Activated CD8-positive, alpha-beta T cell treated with anti-CD3 and anti-CD28 coated beads for 36 hours (primary cell): Measurements from ENCODE around the gene REXO1. TPM values are rescaled to one million over a fixed set of nuclear protein-coding genes. Genes with fewer than 3 reads are reported as not detected.

ENCODE experiments used
- ATAC-seq: fragments of 200-7000 bp; cut with Tn5 transposase; one replicate; pipeline ENCODE4 v1.10.0; 2021; ENCODE audit warnings: mild to moderate bottlenecking, moderate library complexity
- CTCF ChIA-PET: fragments of 350-600 bp; sonication (Branson Sonifier 250); formaldehyde crosslinking; loops from one replicate; lab custom pipeline; 2021; ENCODE audit warnings: antibody characterized with exemption; lab: Charles Lee
- POLR2A ChIA-PET: fragments of 350-600 bp; sonication (Branson Sonifier 250); formaldehyde crosslinking; loops from one replicate; lab custom pipeline; 2021; ENCODE audit warnings: antibody characterized with exemption; lab: Charles Lee
- DNase-seq: peaks from one replicate; pipeline ENCODE4 v3.0.0-alpha.2; 2020
- H3K27ac Mint-ChIP-seq: one replicate; pipeline ENCODE4 v1.8.0; 2021; ENCODE audit warnings: mild to moderate bottlenecking, mixed read lengths
- H3K27me3 Mint-ChIP-seq: one replicate; pipeline ENCODE4 v1.8.0; 2021; ENCODE audit warnings: mixed read lengths
- H3K36me3 Mint-ChIP-seq: one replicate; pipeline ENCODE4 v1.8.0; 2021; ENCODE audit warnings: low read depth, mixed read lengths
- H3K4me1 Mint-ChIP-seq: one replicate; pipeline ENCODE4 v1.8.0; 2021; ENCODE audit warnings: low read depth, mixed read lengths
- H3K4me3 Mint-ChIP-seq: one replicate; pipeline ENCODE4 v1.8.0; 2021; ENCODE audit warnings: mild to moderate bottlenecking, moderate library complexity, mixed read lengths
- H3K9me3 Mint-ChIP-seq: one replicate; pipeline ENCODE4 v1.8.0; 2021; ENCODE audit warnings: mixed read lengths
- intact Hi-C: fragments of 100-400 bp; cut with micrococcal nuclease; formaldehyde crosslinking; loops from one replicate; pipeline ENCODE4 v1.10.0; 2022
- total RNA-seq, 2 experiments: library from RNA; stranded (reverse); gene quantifications; one replicate each; pipeline ENCODE4 v1.2.3, GENCODE V29; 2021
- TF ChIP-seq, protein P1 (sequence below): fragments of 200-600 bp; IDR thresholded peaks from one replicate; pipeline ENCODE4 v1.8.0; 2022; ENCODE audit warnings: antibody characterized with exemption, mild to moderate bottlenecking

Gene REXO1
- total RNA-seq, 2 experiments from 2014 or later: 43.4 to 46.8 TPM

DNA sequence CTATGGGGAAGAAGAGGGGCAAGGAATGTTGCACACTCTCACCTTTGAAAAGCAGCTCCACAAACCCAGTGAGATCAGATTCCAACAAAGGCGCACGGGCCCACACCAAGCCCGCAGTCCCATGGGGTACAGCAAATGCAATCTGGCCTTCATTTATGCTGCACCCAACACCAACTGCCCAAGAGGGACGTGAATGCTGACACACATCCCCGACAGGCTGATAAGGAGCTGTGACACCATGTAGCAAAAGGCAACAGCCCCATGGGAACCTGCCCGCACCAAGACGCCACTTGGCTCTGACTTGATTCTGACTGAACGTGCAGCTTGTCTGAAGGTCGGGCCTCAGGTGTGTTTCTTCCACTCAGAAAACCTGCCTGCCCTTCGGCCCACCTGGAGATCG is 17.3 kb downstream of the REXO1 start:
- CTCF ChIA-PET: interaction anchor here (1.1 kb wide), 1 partner anchor 37 kb away, joined by 4 read pairs; no protein-coding TSS in a partner anchor
- H3K4me1 Mint-ChIP-seq: peaks cover 2% of the 10 kb centered on the region

GRCh38 chr19:1830568-1830967 is 17.7 kb downstream of the REXO1 start:
- H3K27me3 Mint-ChIP-seq: no peaks in the 10 kb centered on the region
- H3K27ac Mint-ChIP-seq: no peak overlapping the region
- DNase-seq (no peak), ATAC-seq (no peak)
- TF ChIP-seq, protein P1, sequence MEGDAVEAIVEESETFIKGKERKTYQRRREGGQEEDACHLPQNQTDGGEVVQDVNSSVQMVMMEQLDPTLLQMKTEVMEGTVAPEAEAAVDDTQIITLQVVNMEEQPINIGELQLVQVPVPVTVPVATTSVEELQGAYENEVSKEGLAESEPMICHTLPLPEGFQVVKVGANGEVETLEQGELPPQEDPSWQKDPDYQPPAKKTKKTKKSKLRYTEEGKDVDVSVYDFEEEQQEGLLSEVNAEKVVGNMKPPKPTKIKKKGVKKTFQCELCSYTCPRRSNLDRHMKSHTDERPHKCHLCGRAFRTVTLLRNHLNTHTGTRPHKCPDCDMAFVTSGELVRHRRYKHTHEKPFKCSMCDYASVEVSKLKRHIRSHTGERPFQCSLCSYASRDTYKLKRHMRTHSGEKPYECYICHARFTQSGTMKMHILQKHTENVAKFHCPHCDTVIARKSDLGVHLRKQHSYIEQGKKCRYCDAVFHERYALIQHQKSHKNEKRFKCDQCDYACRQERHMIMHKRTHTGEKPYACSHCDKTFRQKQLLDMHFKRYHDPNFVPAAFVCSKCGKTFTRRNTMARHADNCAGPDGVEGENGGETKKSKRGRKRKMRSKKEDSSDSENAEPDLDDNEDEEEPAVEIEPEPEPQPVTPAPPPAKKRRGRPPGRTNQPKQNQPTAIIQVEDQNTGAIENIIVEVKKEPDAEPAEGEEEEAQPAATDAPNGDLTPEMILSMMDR: no peak
- no peaks in the 10 kb centered on the region for H3K9me3 Mint-ChIP-seq
- ChIA-PET POLR2A (interaction anchor here (1.0 to 1.4 kb wide), 2 partner anchors 10 to 12 kb away, joined by 3 to 4 read pairs; no protein-coding TSS in a partner anchor), CTCF (interaction anchor here (1.1 to 5.0 kb wide), 2 partner anchors 7 to 36 kb away, joined by 4 to 57 read pairs; no protein-coding TSS in a partner anchor)
- peaks cover 6% of the 10 kb centered on the region for H3K36me3 Mint-ChIP-seq
- peaks cover 5% of the 10 kb centered on the region for H3K4me1 Mint-ChIP-seq
- H3K4me3 Mint-ChIP-seq: no peak overlapping the region
- intact Hi-C loops: no loop called here

More for the DNA sequence above, 17.3 kb downstream of the REXO1 start:
- intact Hi-C loops: no loop called here
- DNase-seq (no peak), ATAC-seq (no peak)
- Mint-ChIP-seq H3K9me3 (no peaks in the 10 kb centered on the region), H3K27ac (no peak overlapping the region), H3K27me3 (no peaks in the 10 kb centered on the region), H3K36me3 (peaks cover 3% of the 10 kb centered on the region), H3K4me3 (no peak overlapping the region)
- POLR2A ChIA-PET: interaction anchor here (0.7 to 1.0 kb wide), 2 partner anchors 8 to 12 kb away, joined by 3 read pairs; no protein-coding TSS in a partner anchor
- TF ChIP-seq, protein P1: no peak

DNA sequence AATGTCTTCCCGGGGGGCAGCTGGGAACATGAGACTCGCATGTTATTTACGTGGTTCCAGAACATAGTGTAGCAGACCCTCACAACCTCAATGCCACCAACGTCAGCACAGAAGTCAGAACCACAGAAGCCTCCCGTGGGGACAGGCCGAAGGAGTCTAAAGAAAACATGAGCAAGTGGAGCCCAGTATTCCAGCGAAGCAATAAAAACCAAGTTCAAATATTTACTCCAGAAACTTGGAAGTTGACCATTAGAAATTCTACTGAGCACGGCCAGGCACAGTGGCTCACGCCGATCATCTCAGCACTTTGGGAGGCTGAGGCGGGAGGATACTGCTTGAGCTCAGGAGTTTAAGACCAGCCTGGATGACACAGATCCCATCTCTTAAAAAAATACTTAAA is 18.3 kb downstream of the REXO1 start:
- H3K4me1 Mint-ChIP-seq: peaks cover 5% of the 10 kb centered on the region
- ATAC-seq (no peak), DNase-seq (no peak)
- H3K27me3 Mint-ChIP-seq: no peaks in the 10 kb centered on the region
- TF ChIP-seq, protein P1: no peak
- H3K27ac Mint-ChIP-seq: no peak overlapping the region
- ChIA-PET POLR2A (interaction anchor here (1.0 to 1.4 kb wide), 2 partner anchors 11 to 40 kb away, joined by 3 to 4 read pairs; no protein-coding TSS in a partner anchor), CTCF (interaction anchor here (1.1 to 5.0 kb wide), 3 partner anchors 8 to 283 kb away, joined by 3 to 57 read pairs (median 5); no protein-coding TSS in a partner anchor)
- H3K9me3 Mint-ChIP-seq: no peaks in the 10 kb centered on the region
- peaks cover 6% of the 10 kb centered on the region for H3K36me3 Mint-ChIP-seq
- intact Hi-C loops: no loop called here
- no peak overlapping the region for H3K4me3 Mint-ChIP-seq

DNA sequence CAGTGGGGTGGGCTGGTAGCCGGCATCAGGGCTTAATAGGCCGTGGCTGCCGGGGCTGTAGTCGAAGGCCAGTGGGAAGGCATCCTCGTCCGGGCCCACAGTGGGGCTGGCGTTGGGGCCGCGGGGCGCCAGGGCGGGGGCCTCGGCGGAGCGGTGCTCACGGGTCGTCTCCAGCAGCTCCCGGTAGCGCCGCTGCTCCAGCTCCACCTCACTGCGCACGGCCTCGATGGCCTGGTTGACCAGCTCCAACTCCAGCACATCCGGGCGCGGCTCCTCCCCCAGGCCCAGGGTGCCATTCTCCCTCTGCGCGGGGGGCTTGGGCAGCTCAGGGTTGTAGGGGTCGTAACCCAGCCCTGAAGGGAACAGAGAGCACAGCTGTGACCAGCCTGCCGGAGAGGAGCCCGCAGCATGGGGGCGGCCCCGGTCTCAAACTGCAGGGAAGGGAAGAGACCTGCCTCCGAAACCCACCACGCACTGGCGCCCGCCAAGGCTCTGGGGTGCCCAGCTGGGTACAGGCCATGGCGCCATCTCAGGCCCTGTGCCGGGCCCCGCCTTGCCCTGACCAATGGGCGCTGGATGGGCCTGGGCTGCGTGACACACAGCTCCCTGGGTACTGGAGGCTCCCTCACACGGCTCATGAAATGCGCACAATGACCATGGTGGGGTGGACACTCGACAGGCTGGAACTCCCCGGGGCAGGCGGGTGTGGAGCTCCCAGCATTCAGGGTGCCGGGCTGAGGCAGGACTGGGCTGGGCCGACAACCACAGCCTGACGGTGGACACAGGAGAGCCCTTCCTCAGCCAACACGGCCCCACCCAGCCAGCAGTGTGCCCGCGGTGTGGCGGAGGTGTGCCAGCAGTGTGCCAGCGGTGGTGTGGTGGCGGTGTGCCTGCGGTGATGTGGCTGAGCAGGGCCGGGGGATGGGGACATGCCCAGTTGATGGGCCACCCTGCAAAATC is 19.7 kb downstream of the REXO1 start:
- intact Hi-C loops: no loop called here

More for the DNA sequence above, 19.7 kb downstream of the REXO1 start:
- peaks cover 5% of the 10 kb centered on the region for H3K4me1 Mint-ChIP-seq
- H3K27ac Mint-ChIP-seq: no peak overlapping the region
- no peak for ATAC-seq
- DNase-seq: no peak
- POLR2A ChIA-PET: interaction anchor here (0.8 kb wide), 1 partner anchor 236 kb away, joined by 3 read pairs; no protein-coding TSS in a partner anchor
- H3K4me3 Mint-ChIP-seq: no peak overlapping the region
- no peaks in the 10 kb centered on the region for H3K27me3 Mint-ChIP-seq
- no peaks in the 10 kb centered on the region for H3K9me3 Mint-ChIP-seq
- peaks cover 11% of the 10 kb centered on the region for H3K36me3 Mint-ChIP-seq
- TF ChIP-seq, protein P1: no peak
- CTCF ChIA-PET: interaction anchor here (1.4 to 5.0 kb wide), 3 partner anchors 9 to 40 kb away, joined by 5 to 57 read pairs (median 12); no protein-coding TSS in a partner anchor
